ENCODE data around the gene AGAP1.
A peak's percentile ranks its signal among the peaks of the same experiment; 100 is the strongest.

Gene AGAP1

DNA sequence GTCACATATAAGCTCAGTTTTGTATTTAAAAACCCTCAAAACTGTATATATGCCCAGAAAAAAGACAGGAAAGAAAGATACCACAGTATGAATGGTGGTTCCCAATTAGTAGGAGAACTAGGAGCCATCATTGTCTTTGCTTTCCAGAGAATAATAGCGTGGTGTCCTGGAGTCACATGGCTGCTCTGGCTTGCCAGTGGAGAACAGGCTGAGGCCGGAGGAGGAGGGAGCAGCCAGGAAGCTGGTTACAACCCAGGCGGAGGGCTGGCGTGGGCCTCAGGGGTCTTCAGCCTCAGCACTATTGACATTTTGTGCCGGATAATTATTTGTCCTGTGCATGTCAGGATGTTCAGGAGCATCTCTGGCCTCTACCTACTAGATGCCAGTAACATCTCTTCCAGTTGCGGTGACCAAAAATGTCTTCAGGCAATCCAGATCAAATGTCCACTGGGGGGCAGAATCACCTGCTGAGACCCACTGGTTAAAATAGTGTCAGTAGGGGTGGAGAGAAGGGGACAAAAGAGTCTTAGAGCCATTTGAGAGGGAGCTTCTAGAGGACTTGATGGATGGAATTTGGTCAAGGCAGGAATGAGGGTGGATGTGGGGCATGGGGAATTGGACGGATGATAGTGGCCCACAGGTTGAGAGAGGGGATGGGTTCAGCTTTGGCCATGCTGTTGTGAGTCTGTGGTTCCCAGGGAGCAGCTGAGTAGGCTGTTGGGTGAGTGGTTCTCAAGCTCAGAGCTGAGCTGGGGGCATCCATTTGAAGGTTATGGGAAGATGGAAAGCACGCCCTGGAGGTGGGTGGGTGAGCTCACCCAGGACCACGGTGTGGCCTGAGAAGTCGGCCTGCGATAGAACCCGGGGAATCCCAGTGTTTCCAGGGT is 144.9 kb downstream of the AGAP1 start:
- no peak for DNase-seq
- peak; percentile 23 for ATAC-seq

DNA sequence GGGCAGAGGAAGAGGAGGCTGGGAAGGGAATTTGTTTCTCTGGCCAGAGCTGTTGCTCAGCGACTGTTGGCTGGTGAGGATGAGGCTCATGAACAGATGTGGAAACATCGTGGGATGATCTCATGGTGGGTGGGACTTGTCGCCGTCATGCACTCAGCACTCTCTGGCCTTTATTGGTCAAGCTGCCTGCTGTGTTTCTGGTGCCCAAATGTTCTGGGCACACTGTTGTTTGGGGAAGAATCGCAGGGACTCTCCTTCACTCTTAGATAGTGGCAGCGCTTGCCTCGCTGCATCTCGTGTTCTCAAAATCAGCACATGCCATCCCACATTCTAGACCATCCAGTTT is 145.6 kb downstream of the AGAP1 start:
- DNase-seq (no peak), ATAC-seq (no peak)

GRCh38 chr2:235639885-235640284 is 146.0 kb downstream of the AGAP1 start:
- ATAC-seq, result no peak
- no peak for DNase-seq

GRCh38 chr2:235640377-235640776 is 146.5 kb downstream of the AGAP1 start:
- DNase-seq (no peak), ATAC-seq (no peak)

GRCh38 chr2:235640926-235641723 is 147.3 kb downstream of the AGAP1 start:
- DNase-seq (no peak), ATAC-seq (no peak)

GRCh38 chr2:235641956-235642355 is 148.1 kb downstream of the AGAP1 start:
- ATAC-seq (no peak), DNase-seq (no peak)

GRCh38 chr2:235642446-235643098 is 148.7 kb downstream of the AGAP1 start:
- ATAC-seq (no peak), DNase-seq (no peak)

GRCh38 chr2:235643680-235644511 is 150.1 kb downstream of the AGAP1 start:
- ATAC-seq (no peak), DNase-seq (no peak)

GRCh38 chr2:235647264-235647663 is 153.4 kb downstream of the AGAP1 start:
- no peak for DNase-seq
- no peak for ATAC-seq

GRCh38 chr2:235647877-235648276 is 154.0 kb downstream of the AGAP1 start:
- ATAC-seq, result no peak
- DNase-seq, result no peak

- no peak for DNase-seq
- ATAC-seq, result no peak
Observed at GRCh38 chr2:235649418-235649817, 155.6 kb downstream of the AGAP1 start.

GRCh38 chr2:235651643-235652042 is 157.8 kb downstream of the AGAP1 start:
- DNase-seq (no peak), ATAC-seq (no peak)

- DNase-seq (no peak), ATAC-seq (no peak)
Observed at GRCh38 chr2:235654103-235654813, 160.4 kb downstream of the AGAP1 start.

- DNase-seq, result no peak
Observed at GRCh38 chr2:235658351-235659174, 164.7 kb downstream of the AGAP1 start.

DNA sequence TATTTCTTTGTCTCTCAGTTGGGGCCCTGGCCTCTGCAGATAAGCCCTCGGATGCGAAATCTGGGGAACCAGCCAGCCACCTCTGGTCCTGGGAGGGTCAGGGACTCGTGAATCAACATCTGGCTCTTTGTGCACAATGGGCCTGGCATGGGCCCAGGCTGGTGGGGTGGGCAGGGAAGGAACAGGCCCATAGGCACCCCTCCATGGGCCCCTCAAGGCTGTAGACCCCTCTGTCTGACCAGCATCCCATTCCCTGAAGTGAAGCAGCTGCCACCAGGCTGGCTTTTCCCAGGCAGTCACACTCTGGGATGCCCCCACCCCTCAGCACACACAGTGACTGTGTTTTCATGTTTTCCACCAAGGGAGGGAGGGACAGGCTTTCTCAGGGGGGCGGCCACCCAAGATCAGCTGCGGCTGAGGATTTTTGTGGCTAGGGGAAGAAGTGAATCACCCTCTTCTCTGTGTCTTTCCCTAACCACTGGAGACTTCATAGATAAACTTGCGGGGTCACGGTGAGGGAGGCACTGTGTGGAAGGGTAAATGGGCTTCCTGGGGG is 166.0 kb downstream of the AGAP1 start:
- ATAC-seq, result peak; percentile 60
- DNase-seq, result no peak

More at GRCh38 chr2:235658351-235659174, 164.7 kb downstream of the AGAP1 start:
- ATAC-seq, result no peak

- DNase-seq (no peak), ATAC-seq (no peak)
Observed at GRCh38 chr2:235660484-235661082, 166.7 kb downstream of the AGAP1 start.

DNA sequence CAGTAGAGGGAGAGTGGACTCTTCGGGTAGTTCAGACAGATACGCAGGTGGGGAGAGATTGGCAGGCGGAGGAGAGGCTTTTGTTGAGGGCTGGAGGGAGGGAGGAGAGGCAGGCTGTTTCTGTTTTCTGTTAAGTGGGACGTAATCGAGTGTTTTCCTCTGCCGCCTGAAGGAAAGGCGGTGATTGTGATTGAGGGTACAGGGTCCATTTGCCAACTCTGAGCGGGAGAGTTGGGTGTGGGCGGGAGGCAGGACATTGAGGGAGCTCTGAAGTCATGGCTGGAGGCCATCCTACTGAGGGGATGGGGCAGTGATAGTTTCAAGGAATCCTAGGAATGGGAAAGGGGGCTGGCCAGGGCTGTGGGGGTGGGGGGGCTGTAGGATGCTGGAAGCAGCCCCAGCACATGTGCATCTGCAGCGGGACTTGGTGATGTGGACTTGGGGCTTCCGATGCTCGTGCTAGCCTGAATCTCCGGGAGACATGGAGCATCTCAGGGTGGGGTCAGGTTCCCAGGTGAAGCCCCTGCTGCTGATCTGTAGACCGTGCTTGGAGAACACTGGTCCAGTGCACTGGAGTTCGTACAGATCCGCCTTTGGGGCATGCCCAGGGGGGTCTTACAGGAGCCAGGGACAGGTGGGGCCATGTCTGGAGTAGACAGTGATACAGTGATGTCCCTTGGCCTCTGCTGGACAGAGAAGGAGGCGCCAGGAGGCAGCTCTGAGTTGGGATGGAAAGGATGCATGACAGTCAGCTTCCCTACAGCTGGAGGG is 167.5 kb downstream of the AGAP1 start:
- DNase-seq (no peak), ATAC-seq (no peak)

GRCh38 chr2:235661952-235662351 is 168.1 kb downstream of the AGAP1 start:
- no peak for DNase-seq
- no peak for ATAC-seq

DNA sequence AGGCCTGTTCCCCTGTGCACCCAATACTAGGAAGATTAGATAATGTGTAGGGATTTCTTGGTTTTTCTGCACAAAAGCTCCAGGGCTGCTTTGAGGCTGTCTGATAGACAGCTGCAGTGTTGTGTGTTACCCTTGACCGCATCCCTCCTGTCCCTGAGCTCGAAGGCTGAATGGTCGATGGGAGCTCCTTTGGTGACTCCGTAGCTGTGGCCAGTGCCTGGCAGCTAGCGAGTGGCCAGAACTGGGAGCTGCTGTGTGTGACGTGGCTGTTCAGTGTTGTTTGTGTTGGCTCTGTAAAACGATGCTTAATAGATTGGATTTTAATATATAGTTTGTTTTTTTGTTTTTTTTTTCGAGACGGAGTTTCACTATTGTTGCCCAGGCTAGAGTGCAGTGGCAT is 170.0 kb downstream of the AGAP1 start:
- DNase-seq (no peak), ATAC-seq (no peak)
